CD14-positive monocyte (primary cell): ENCODE measurements around the gene BHLHE41. TPM values are rescaled to one million over a fixed set of nuclear protein-coding genes. Genes with fewer than 3 reads are reported as not detected.

Experiments
- DNase-seq, 3 donors: peaks; one replicate each; pipeline ENCODE4 v3.0.0-alpha.2; 2011 to 2022
- H2AFZ ChIP-seq: 2 replicates; pipeline ENCODE4 v1.6.0; 2012; ENCODE audit warnings: mild to moderate bottlenecking, low read depth, low read length, inconsistent platforms; ENCODE audit not compliant: insufficient read depth, poor library complexity, severe bottlenecking
- H3K27ac ChIP-seq, 2 donors: 1 replicate in 1 of 2; 2 replicates in 1 of 2; pipeline ENCODE4 v1.5.1; 2012 to 2013; ENCODE audit warnings: low read length in 2 of 2, control low read depth in 1 of 2, inconsistent platforms in 1 of 2, low read depth in 1 of 2, mild to moderate bottlenecking in 1 of 2
- H3K27me3 ChIP-seq, 2 donors: one replicate each; pipeline versions ENCODE4 v1.6.0 to v1.6.1; 2011 to 2013; ENCODE audit warnings: low read length in 2 of 2; ENCODE audit not compliant: control insufficient read depth in 2 of 2, insufficient read depth in 2 of 2
- H3K36me3 ChIP-seq, 2 donors: replicated peaks in 1 of 2; 1 replicate in 1 of 2; 2 replicates in 1 of 2; pipeline versions ENCODE4 v1.5.1 to v1.6.1; 2012 to 2013; ENCODE audit warnings: low read length in 2 of 2, control low read depth in 1 of 2, inconsistent platforms in 1 of 2, mild to moderate bottlenecking in 1 of 2; ENCODE audit not compliant: insufficient read depth in 2 of 2, control insufficient read depth in 1 of 2
- H3K4me1 ChIP-seq, 2 donors: 1 replicate in 1 of 2; 2 replicates in 1 of 2; pipeline versions ENCODE4 v1.5.1 to v1.6.1; 2012 to 2013; ENCODE audit warnings: low read length in 2 of 2, control low read depth in 1 of 2, inconsistent platforms in 1 of 2, mild to moderate bottlenecking in 1 of 2, moderate library complexity in 1 of 2; ENCODE audit not compliant: insufficient read depth in 2 of 2, control insufficient read depth in 1 of 2
- H3K4me2 ChIP-seq: replicated peaks from 2 replicates; pipeline ENCODE3; 2012; ENCODE audit warnings: low read length, moderate library complexity, mild to moderate bottlenecking; ENCODE audit not compliant: poor library complexity, severe bottlenecking; ENCODE audit errors: extremely low read depth
- H3K4me3 ChIP-seq, 3 experiments: fragments of 200-600 bp in 1 of 3; sonication (generic) in 1 of 3; replicated peaks in 1 of 3; 1 replicate in 2 of 3; 2 replicates in 1 of 3; pipeline ENCODE4 v1.5.1; 2011 to 2013; ENCODE audit warnings: low read length in 3 of 3, mild to moderate bottlenecking in 3 of 3, control low read depth in 2 of 3, low read depth in 2 of 3, inconsistent platforms in 1 of 3, moderate library complexity in 1 of 3
- H3K79me2 ChIP-seq: 2 replicates; pipeline ENCODE4 v1.6.0; 2012; ENCODE audit warnings: mild to moderate bottlenecking, control low read depth, inconsistent platforms, low read length, moderate library complexity; ENCODE audit not compliant: insufficient read depth
- H3K9ac ChIP-seq: 2 replicates; pipeline ENCODE4 v1.6.0; 2017; ENCODE audit warnings: low read length, mild to moderate bottlenecking; ENCODE audit not compliant: insufficient read depth, poor library complexity, severe bottlenecking
- H3K9me3 ChIP-seq, 2 donors: replicated peaks in 1 of 2; 1 replicate in 1 of 2; 2 replicates in 1 of 2; pipeline versions ENCODE4 v1.5.1 to v1.6.1; 2012 to 2013; ENCODE audit warnings: low read length in 2 of 2, control low read depth in 1 of 2; ENCODE audit not compliant: control insufficient read depth in 1 of 2, insufficient read depth in 1 of 2
- H4K20me1 ChIP-seq: 2 replicates; pipeline ENCODE4 v1.6.0; 2012; ENCODE audit warnings: mild to moderate bottlenecking, low read length, control low read depth, moderate library complexity; ENCODE audit not compliant: insufficient read depth
- H3K27ac Mint-ChIP-seq, 7 donors: one replicate each; pipeline ENCODE4 v1.8.0; 2020; ENCODE audit warnings: mild to moderate bottlenecking in 7 of 7, mixed read lengths in 7 of 7, moderate library complexity in 6 of 7, inconsistent platforms in 2 of 7
- H3K27me3 Mint-ChIP-seq, 3 donors: one replicate each; pipeline ENCODE4 v1.8.0; 2021 to 2022; ENCODE audit warnings: low read depth in 3 of 3, mild to moderate bottlenecking in 3 of 3, mixed read lengths in 3 of 3, moderate library complexity in 3 of 3, inconsistent platforms in 1 of 3
- H3K36me3 Mint-ChIP-seq, 2 donors: one replicate each; pipeline ENCODE4 v1.8.0; 2020; ENCODE audit warnings: mixed read lengths in 2 of 2, inconsistent platforms in 1 of 2, mild to moderate bottlenecking in 1 of 2
- H3K4me1 Mint-ChIP-seq: one replicate; pipeline ENCODE4 v1.8.0; 2020; ENCODE audit warnings: mild to moderate bottlenecking, mixed read lengths
- H3K4me3 Mint-ChIP-seq, 2 donors: one replicate each; pipeline ENCODE4 v1.8.0; 2020; ENCODE audit warnings: mild to moderate bottlenecking in 2 of 2, mixed read lengths in 2 of 2, moderate library complexity in 1 of 2
- H3K9me3 Mint-ChIP-seq, 7 donors: one replicate each; pipeline ENCODE4 v1.8.0; 2020 to 2022; ENCODE audit warnings: mixed read lengths in 7 of 7, mild to moderate bottlenecking in 6 of 7, moderate library complexity in 6 of 7, inconsistent platforms in 2 of 7
- CTCF ChIP-seq: fragments of 200-600 bp; IDR thresholded peaks from one replicate; pipeline ENCODE4 v1.8.0; 2022; ENCODE audit warnings: antibody characterized with exemption, mild to moderate bottlenecking
- WGBS: methylation state at CpG from one replicate; pipeline ENCODE4 v1.1.5; 2013; ENCODE audit warnings: missing lambda C conversion rate; ENCODE audit not compliant: insufficient coverage; 5-methylcytosine and 5-hydroxymethylcytosine counted together
- intact Hi-C, 2 donors: fragments of 100-400 bp; cut with micrococcal nuclease; formaldehyde crosslinking; loops; one replicate each; pipeline versions ENCODE4 v1.15.0 to v1.15.1; 2023
- polyA plus RNA-seq, 3 donors: library from polyadenylated mRNA; depleted of rRNA in 1 of 3; unstranded in 2 of 3; stranded (reverse) in 1 of 3; fragments of 300-500 nt in 2 of 3; fragments of >200 nt in 1 of 3; fragmentation: Illumina TruSeq in 2 of 3; gene quantifications; 1 replicate in 2 of 3; 2 replicates in 1 of 3; pipeline ENCODE4 v1.2.3, GENCODE V29; 2012 to 2021

BHLHE41 gene
- polyA plus RNA-seq, 3 donors: 0.03 TPM; not detected in 2

- Mint-ChIP-seq H3K9me3 (no peaks in the 10 kb centered on the region), H3K27me3 (peaks cover 2 to 16% (median 2%) of the 10 kb centered on the region in 3 donors), H3K4me3 (no peak overlapping the region), H3K4me1 (peaks cover 15% of the 10 kb centered on the region), H3K36me3 (no peaks in the 10 kb centered on the region), H3K27ac (no peak overlapping the region)
- H3K27me3 ChIP-seq: no peaks in the 10 kb centered on the region
- no peak overlapping the region for H3K4me3 ChIP-seq
- WGBS: no CpG with 5 or more reads among the region's 2 CpGs
- no peaks in the 10 kb centered on the region for H3K79me2 ChIP-seq
- DNase-seq: no peak
- H3K4me1 ChIP-seq: peaks cover 8 to 9% of the 10 kb centered on the region in 2 donors
- H2AFZ ChIP-seq: no peak overlapping the region
- H3K9ac ChIP-seq: no peak overlapping the region
- no peak overlapping the region for H3K27ac ChIP-seq
- TF ChIP-seq CTCF: no peak
- intact Hi-C loops: no loop called here
- H4K20me1 ChIP-seq: no peaks in the 10 kb centered on the region
- no peak overlapping the region for H3K4me2 ChIP-seq
- H3K9me3 ChIP-seq: no peaks in the 10 kb centered on the region
- H3K36me3 ChIP-seq: no peaks in the 10 kb centered on the region
Measured at GRCh38 chr12:26108915-26109314, 15.9 kb downstream of the BHLHE41 start.

- no peaks in the 10 kb centered on the region for H3K79me2 ChIP-seq
- Mint-ChIP-seq H3K9me3 (no peaks in the 10 kb centered on the region), H3K27me3 (peaks cover 2% of the 10 kb centered on the region in 3 donors), H3K4me3 (no peak overlapping the region), H3K36me3 (no peaks in the 10 kb centered on the region), H3K4me1 (peaks cover 11% of the 10 kb centered on the region), H3K27ac (no peak overlapping the region)
- no peak overlapping the region for H3K4me2 ChIP-seq
- H3K36me3 ChIP-seq: no peaks in the 10 kb centered on the region
- TF ChIP-seq CTCF: no peak
- no peak for DNase-seq
- no peaks in the 10 kb centered on the region for H3K27me3 ChIP-seq
- H3K9me3 ChIP-seq: no peaks in the 10 kb centered on the region
- intact Hi-C loops: no loop called here
- 62% methylated on average over 3 of the region's 4 CpGs for WGBS
- no peak overlapping the region for H2AFZ ChIP-seq
- H4K20me1 ChIP-seq: no peaks in the 10 kb centered on the region
- no peak overlapping the region for H3K9ac ChIP-seq
- no peak overlapping the region for H3K27ac ChIP-seq
- no peak overlapping the region for H3K4me3 ChIP-seq
- H3K4me1 ChIP-seq: peaks cover 0 to 2% of the 10 kb centered on the region in 2 donors
Measured at GRCh38 chr12:26106347-26106746, 18.5 kb downstream of the BHLHE41 start.
